SK-N-SH (cell line): ENCODE data around the gene COQ10B. TPM values are rescaled to one million over a fixed set of nuclear protein-coding genes. Genes with fewer than 3 reads are reported as not detected.

Source experiments
- polyA plus RNA-seq, 3 experiments: library from polyadenylated mRNA; depleted of rRNA; stranded (reverse); fragments of >200 nt; gene quantifications; 2 replicates each; pipeline ENCODE4 v1.2.3, GENCODE V29; 2012
- small RNA-seq, 7 experiments: library from RNA; depleted of rRNA; stranded (forward); fragments of <200 nt; gene quantifications; one replicate each; pipeline ENCODE3, GENCODE V24; 2012

COQ10B gene
- polyA plus RNA-seq, 1 of the 3 experiments (the other 2 are of a cell fraction) = 3.6 TPM

Small RNA genes within 50 kb of the gene (small RNA-seq; reads per million reads assigned to genes)
- gene RF00394 = 0 reads per million in 7 experiments
- gene RNU6-1029P = 0 reads per million in 7 experiments

Other genes starting within 250 kb of the COQ10B start
- gene ANKRD44, start 142.8 kb upstream of the COQ10B start, polyA plus RNA-seq (2012; rRNA removed) = 12.3 and 12.5 TPM in 2 replicates
- 162 and 276 TPM in 2 replicates for gene SF3B1, start 18.5 kb upstream of the COQ10B start, polyA plus RNA-seq (2012; rRNA removed)
- gene HSPD1, start 46.3 kb downstream of the COQ10B start, polyA plus RNA-seq (2012; rRNA removed) = 212 and 227 TPM in 2 replicates
- 130 and 142 TPM in 2 replicates for gene HSPE1, start 46.8 kb downstream of the COQ10B start, polyA plus RNA-seq (2012; rRNA removed)
- 22.0 and 24.6 TPM in 2 replicates for gene MOB4, start 62.5 kb downstream of the COQ10B start, polyA plus RNA-seq (2012; rRNA removed)
- 0.05 and 0.08 TPM in 2 replicates for gene RFTN2, start 222.0 kb downstream of the COQ10B start, polyA plus RNA-seq (2012; rRNA removed)